CD4-positive, alpha-beta T cell (primary cell): Measurements from ENCODE around the gene GLCE. TPM values are rescaled to one million over a fixed set of nuclear protein-coding genes. Genes with fewer than 3 reads are reported as not detected.

Experiments used
- ATAC-seq: fragments of 200-7000 bp; cut with Tn5 transposase; one replicate; pipeline ENCODE4 v1.10.0; 2022; ENCODE audit warnings: mild to moderate bottlenecking; ENCODE audit not compliant: poor library complexity
- CTCF ChIA-PET: fragments of 350-600 bp; sonication (Branson Sonifier 250); formaldehyde crosslinking; loops from one replicate; lab custom pipeline; 2021; ENCODE audit warnings: antibody characterized with exemption, inconsistent platforms; lab: Charles Lee
- POLR2A ChIA-PET: fragments of 350-600 bp; sonication (Branson Sonifier 250); formaldehyde crosslinking; loops from one replicate; lab custom pipeline; 2021; ENCODE audit warnings: antibody characterized with exemption, inconsistent platforms; lab: Charles Lee
- DNase-seq, 14 experiments: peaks; one replicate each; pipeline ENCODE4 v3.0.0-alpha.2; 2013 to 2020; ENCODE audit warnings: mixed read lengths in 2 of 14
- H3K27ac ChIP-seq, 2 donors: one replicate each; pipeline versions ENCODE4 v1.5.1 to v1.7.0; 2013; ENCODE audit warnings: low read length in 2 of 2, low read depth in 1 of 2, mild to moderate bottlenecking in 1 of 2
- H3K27me3 ChIP-seq, 2 experiments: 1 replicate in 1 of 2; 2 replicates in 1 of 2; pipeline versions ENCODE4 v1.6.1 to v1.7.0; 2013; ENCODE audit warnings: low read length in 2 of 2, control low read depth in 1 of 2, mild to moderate bottlenecking in 1 of 2, moderate library complexity in 1 of 2; ENCODE audit not compliant: insufficient read depth in 2 of 2, control insufficient read depth in 1 of 2
- H3K36me3 ChIP-seq: one replicate; pipeline ENCODE4 v1.6.1; 2013; ENCODE audit warnings: low read length, control low read depth; ENCODE audit not compliant: insufficient read depth
- H3K4me1 ChIP-seq: one replicate; pipeline ENCODE4 v1.6.1; 2013; ENCODE audit warnings: low read length, control low read depth; ENCODE audit not compliant: insufficient read depth
- H3K4me3 ChIP-seq: one replicate; pipeline ENCODE4 v1.5.1; 2013; ENCODE audit warnings: mild to moderate bottlenecking, low read length, moderate library complexity
- H3K9me3 ChIP-seq, 2 experiments: 1 replicate in 1 of 2; 2 replicates in 1 of 2; pipeline versions ENCODE4 v1.6.1 to v1.7.0; 2013; ENCODE audit warnings: low read length in 2 of 2, mild to moderate bottlenecking in 2 of 2, control low read depth in 1 of 2, moderate library complexity in 1 of 2; ENCODE audit not compliant: control insufficient read depth in 1 of 2, insufficient read depth in 1 of 2
- H3K27ac Mint-ChIP-seq: one replicate; pipeline ENCODE4 v1.8.0; 2020; ENCODE audit warnings: mixed read lengths
- H3K27me3 Mint-ChIP-seq: one replicate; pipeline ENCODE4 v1.8.0; 2021; ENCODE audit warnings: mixed read lengths
- H3K36me3 Mint-ChIP-seq: one replicate; pipeline ENCODE4 v1.8.0; 2021; ENCODE audit warnings: low read depth, mixed read lengths
- H3K4me1 Mint-ChIP-seq: one replicate; pipeline ENCODE4 v1.8.0; 2021; ENCODE audit warnings: low read depth, mixed read lengths
- H3K4me3 Mint-ChIP-seq: one replicate; pipeline ENCODE4 v1.8.0; 2020; ENCODE audit warnings: mild to moderate bottlenecking, mixed read lengths
- H3K9me3 Mint-ChIP-seq: one replicate; pipeline ENCODE4 v1.8.0; 2020; ENCODE audit warnings: mixed read lengths
- CTCF ChIP-seq: fragments of 200-600 bp; IDR thresholded peaks from one replicate; pipeline ENCODE4 v1.8.0; 2022; ENCODE audit warnings: antibody characterized with exemption, mild to moderate bottlenecking
- intact Hi-C, 2 experiments: fragments of 100-400 bp; cut with DNase I in 1 of 2; cut with micrococcal nuclease in 1 of 2; formaldehyde crosslinking; loops; one replicate each; pipeline versions ENCODE4 v1.15.1 to v1.9.0; 2023 to 2025; cut with DNase I, micrococcal nuclease
- total RNA-seq, 174 experiments: library from RNA in 2 of 174; stranded (reverse) in 2 of 174; gene quantifications; one replicate each; pipeline ENCODE4 v1.2.3 and lab custom pipeline; 2021 to 2026

Gene GLCE
- total RNA-seq, 2 experiments from 2014 or later = 3.2 TPM

DNA sequence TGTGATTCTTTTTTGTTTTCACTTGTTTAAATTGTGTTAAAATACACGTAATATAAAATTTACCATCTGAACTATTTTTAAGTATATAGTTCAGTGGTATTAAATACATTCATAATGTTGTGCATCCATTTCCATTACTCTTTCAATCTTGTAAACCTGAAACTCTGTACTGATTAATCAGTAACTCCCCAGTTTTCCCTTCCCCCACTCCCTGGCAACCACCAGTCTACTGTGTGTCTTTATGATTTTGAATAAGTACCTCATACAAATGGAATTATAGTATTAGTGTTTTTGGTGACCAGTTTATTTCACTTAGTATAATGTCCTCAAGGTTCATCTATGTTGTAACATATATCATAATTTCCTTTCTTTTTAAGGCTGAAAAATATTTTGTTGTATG, 59.3 kb downstream of the GLCE start:
- Mint-ChIP-seq H3K36me3 (peaks cover 42% of the 10 kb centered on the region), H3K4me1 (no peaks in the 10 kb centered on the region), H3K9me3 (peaks cover 10% of the 10 kb centered on the region), H3K4me3 (no peak overlapping the region), H3K27ac (no peak overlapping the region), H3K27me3 (no peaks in the 10 kb centered on the region)
- ChIA-PET CTCF (no interaction called here), POLR2A (no interaction called here)
- no peak for ATAC-seq
- Histone ChIP-seq H3K4me1 (no peaks in the 10 kb centered on the region), H3K27me3 (no peaks in the 10 kb centered on the region), H3K9me3 (peaks cover 8% of the 10 kb centered on the region in 2 experiments), H3K36me3 (no peaks in the 10 kb centered on the region), H3K4me3 (no peak overlapping the region), H3K27ac (no peak overlapping the region)
- no peak for DNase-seq
- intact Hi-C loops = no loop called here
- TF ChIP-seq CTCF = no peak

DNA sequence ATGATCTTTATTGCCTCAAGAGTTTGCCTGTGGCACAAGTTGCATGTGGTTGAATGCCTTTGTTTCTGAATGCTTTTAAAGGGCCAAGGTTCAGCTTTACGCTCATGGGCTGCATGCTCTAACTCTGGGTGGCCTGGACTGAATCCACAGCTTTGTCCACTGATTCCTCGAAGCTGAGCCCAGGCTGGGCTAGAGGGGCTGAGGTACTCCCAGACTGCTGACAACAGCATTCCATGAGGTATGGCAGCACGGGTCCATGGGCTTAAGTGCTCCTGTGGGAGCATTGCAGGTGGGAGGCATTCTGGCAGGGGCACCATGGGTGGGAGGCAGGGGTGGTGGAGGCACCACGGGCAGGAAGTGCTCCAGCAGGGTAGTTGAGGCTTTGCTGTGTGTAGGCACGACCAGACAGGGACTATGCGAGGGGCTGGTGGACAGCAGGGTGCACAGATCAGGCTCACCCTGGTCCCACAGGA, 61.6 kb downstream of the GLCE start:
- no peak overlapping the region for H3K4me3 Mint-ChIP-seq
- ChIA-PET POLR2A (no interaction called here), CTCF (no interaction called here)
- H3K4me1 Mint-ChIP-seq = no peaks in the 10 kb centered on the region
- no peak overlapping the region for H3K27ac Mint-ChIP-seq
- H3K9me3 Mint-ChIP-seq = peaks cover 10% of the 10 kb centered on the region
- DNase-seq (no peak), ATAC-seq (no peak)
- Histone ChIP-seq H3K4me1 (no peaks in the 10 kb centered on the region), H3K9me3 (peaks cover 8% of the 10 kb centered on the region in 2 experiments), H3K4me3 (no peak overlapping the region), H3K36me3 (no peaks in the 10 kb centered on the region), H3K27ac (no peak overlapping the region), H3K27me3 (no peaks in the 10 kb centered on the region)
- TF ChIP-seq CTCF = no peak
- no peaks in the 10 kb centered on the region for H3K27me3 Mint-ChIP-seq
- H3K36me3 Mint-ChIP-seq = peaks cover 50% of the 10 kb centered on the region
- intact Hi-C loops = no loop called here

- CTCF ChIA-PET = no interaction called here
- intact Hi-C loops = no loop called here
- TF ChIP-seq CTCF = no peak
Measured at GRCh38 chr15:69223083-69223813, 62.8 kb downstream of the GLCE start.

More at GRCh38 chr15:69223083-69223813, 62.8 kb downstream of the GLCE start:
- Histone ChIP-seq H3K36me3 (no peaks in the 10 kb centered on the region), H3K4me3 (no peak overlapping the region), H3K9me3 (peaks cover 8% of the 10 kb centered on the region in 2 experiments), H3K4me1 (no peaks in the 10 kb centered on the region), H3K27me3 (no peaks in the 10 kb centered on the region), H3K27ac (no peak overlapping the region)
- DNase-seq (no peak), ATAC-seq (no peak)
- H3K4me3 Mint-ChIP-seq = no peak overlapping the region
- peaks cover 10% of the 10 kb centered on the region for H3K9me3 Mint-ChIP-seq
- POLR2A ChIA-PET = no interaction called here
- peaks cover 51% of the 10 kb centered on the region for H3K36me3 Mint-ChIP-seq
- H3K4me1 Mint-ChIP-seq = no peaks in the 10 kb centered on the region
- no peak overlapping the region for H3K27ac Mint-ChIP-seq
- H3K27me3 Mint-ChIP-seq = no peaks in the 10 kb centered on the region
